Keratinocyte (primary cell): ENCODE measurements around the gene NARS2.

Experiments used
- EZH2 ChIP-seq: IDR thresholded peaks from one replicate; pipeline ENCODE4 v1.6.1; 2012; ENCODE audit warnings: inconsistent platforms, mild to moderate bottlenecking, low read length, moderate library complexity
- TF ChIP-seq, protein P1 (sequence below), 3 experiments: IDR thresholded peaks in 1 of 3; conservative IDR thresholded peaks in 1 of 3; optimal IDR thresholded peaks in 1 of 3; 2 replicates in 2 of 3; 3 replicates in 1 of 3; pipeline versions ENCODE3 to v1.5.1; 2011; ENCODE audit warnings: low read length in 3 of 3, mild to moderate bottlenecking in 3 of 3, moderate library complexity in 2 of 3, control low read depth in 1 of 3, inconsistent platforms in 1 of 3; ENCODE audit not compliant: insufficient read depth in 2 of 3; ENCODE audit errors: extremely low read depth in 1 of 3

DNA sequence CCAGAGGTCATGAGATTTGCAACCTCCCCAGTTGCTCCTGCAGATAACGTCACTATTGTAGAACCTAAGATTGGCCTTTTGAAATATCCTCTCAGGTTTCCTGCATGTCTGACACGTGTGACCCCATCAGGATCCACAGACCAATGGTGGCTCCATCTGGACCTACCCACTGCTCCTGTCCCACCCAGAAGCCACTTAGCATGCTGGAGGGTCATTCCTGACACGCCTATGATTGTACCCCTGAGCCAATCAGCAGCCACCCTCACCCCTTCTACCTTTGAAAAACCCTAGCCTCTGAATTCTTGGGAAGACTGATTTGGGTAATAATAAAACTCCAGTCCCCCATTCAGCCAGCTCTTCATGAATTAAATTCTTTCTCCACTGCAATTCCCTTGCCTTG, 20.1 kb upstream of the NARS2 start:
- TF ChIP-seq, protein P1, sequence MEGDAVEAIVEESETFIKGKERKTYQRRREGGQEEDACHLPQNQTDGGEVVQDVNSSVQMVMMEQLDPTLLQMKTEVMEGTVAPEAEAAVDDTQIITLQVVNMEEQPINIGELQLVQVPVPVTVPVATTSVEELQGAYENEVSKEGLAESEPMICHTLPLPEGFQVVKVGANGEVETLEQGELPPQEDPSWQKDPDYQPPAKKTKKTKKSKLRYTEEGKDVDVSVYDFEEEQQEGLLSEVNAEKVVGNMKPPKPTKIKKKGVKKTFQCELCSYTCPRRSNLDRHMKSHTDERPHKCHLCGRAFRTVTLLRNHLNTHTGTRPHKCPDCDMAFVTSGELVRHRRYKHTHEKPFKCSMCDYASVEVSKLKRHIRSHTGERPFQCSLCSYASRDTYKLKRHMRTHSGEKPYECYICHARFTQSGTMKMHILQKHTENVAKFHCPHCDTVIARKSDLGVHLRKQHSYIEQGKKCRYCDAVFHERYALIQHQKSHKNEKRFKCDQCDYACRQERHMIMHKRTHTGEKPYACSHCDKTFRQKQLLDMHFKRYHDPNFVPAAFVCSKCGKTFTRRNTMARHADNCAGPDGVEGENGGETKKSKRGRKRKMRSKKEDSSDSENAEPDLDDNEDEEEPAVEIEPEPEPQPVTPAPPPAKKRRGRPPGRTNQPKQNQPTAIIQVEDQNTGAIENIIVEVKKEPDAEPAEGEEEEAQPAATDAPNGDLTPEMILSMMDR (optimal IDR thresholded peaks at IDR 0.05 in 1 of 3, IDR thresholded peaks at IDR 0.05 in 1 of 3, conservative IDR thresholded peaks at IDR 0.05 in 1 of 3; ENCODE audit: extremely low read depth in 1 of 3, insufficient read depth in 2 of 3, low read length in 3 of 3), result no peak
- no peak for TF ChIP-seq EZH2
